HepG2 (cell line): ENCODE measurements around the gene FNDC3A. TPM values are rescaled to one million over a fixed set of nuclear protein-coding genes. Genes with fewer than 3 reads are reported as not detected.

ENCODE experiments used
- ARID4A ChIP-seq: sonication (generic); formaldehyde crosslinking; IDR thresholded peaks from 2 replicates; pipeline ENCODE4 v1.5.0; 2020; ENCODE audit warnings: mild to moderate bottlenecking, missing genetic modification reagents, borderline replicate concordance
- E2F2 ChIP-seq: sonication (generic); formaldehyde crosslinking; IDR thresholded peaks from 2 replicates; pipeline ENCODE4 v1.4.0; 2020; ENCODE audit warnings: missing genetic modification reagents, borderline replicate concordance
- ETS1 ChIP-seq: sonication (generic); formaldehyde crosslinking; IDR thresholded peaks from 2 replicates; pipeline ENCODE4 v1.4.0; 2020; ENCODE audit warnings: missing genetic modification reagents
- FOXJ3 ChIP-seq: sonication (generic); formaldehyde crosslinking; IDR thresholded peaks from 2 replicates; pipeline ENCODE4 v1.4.0; 2020; ENCODE audit warnings: missing genetic modification reagents, mild to moderate bottlenecking, borderline replicate concordance
- GATAD2A ChIP-seq: IDR thresholded peaks from 2 replicates; pipeline ENCODE4 v1.6.1; 2016
- HIVEP1 ChIP-seq: sonication (generic); formaldehyde crosslinking; IDR thresholded peaks from 2 replicates; pipeline ENCODE4 v1.4.0; 2020; ENCODE audit warnings: mild to moderate bottlenecking, missing genetic modification reagents
- HNRNPL ChIP-seq: fragments of 200-400 bp; formaldehyde crosslinking; IDR thresholded peaks from 2 replicates; pipeline ENCODE4 v1.6.1; 2017; ENCODE audit warnings: mild to moderate bottlenecking, low read depth, low read length
- KDM5B ChIP-seq: sonication (generic); formaldehyde crosslinking; IDR thresholded peaks from 2 replicates; pipeline ENCODE4 v1.4.0; 2020; ENCODE audit warnings: missing genetic modification reagents, mild to moderate bottlenecking, borderline replicate concordance
- MEIS1 ChIP-seq: sonication (generic); formaldehyde crosslinking; IDR thresholded peaks from 2 replicates; pipeline ENCODE4 v1.9.0; 2021; ENCODE audit warnings: mild to moderate bottlenecking, missing genetic modification reagents, moderate library complexity, borderline replicate concordance
- RXRB ChIP-seq: IDR thresholded peaks from 2 replicates; pipeline ENCODE4 v1.6.1; 2016; ENCODE audit warnings: borderline replicate concordance, missing genetic modification reagents, missing compliant biosample characterization
- SP5 ChIP-seq: IDR thresholded peaks from 2 replicates; pipeline ENCODE4 v1.6.1; 2016; ENCODE audit warnings: low read depth, borderline replicate concordance
- STAG1 ChIP-seq: sonication (generic); formaldehyde crosslinking; IDR thresholded peaks from 2 replicates; pipeline ENCODE4 v1.4.0; 2020; ENCODE audit warnings: missing genetic modification reagents
- TBX2 ChIP-seq: sonication (generic); formaldehyde crosslinking; IDR thresholded peaks from 2 replicates; pipeline ENCODE4 v1.5.0; 2020; ENCODE audit warnings: missing genetic modification reagents, mild to moderate bottlenecking, borderline replicate concordance
- TGIF2 ChIP-seq: IDR thresholded peaks from 2 replicates; pipeline ENCODE4 v1.6.1; 2016; ENCODE audit warnings: control low read depth, missing compliant biosample characterization
- THAP11 ChIP-seq: IDR thresholded peaks from 2 replicates; pipeline ENCODE4 v1.6.1; 2016; ENCODE audit warnings: missing biosample characterization, missing genetic modification reagents
- ZFY ChIP-seq: sonication (generic); formaldehyde crosslinking; IDR thresholded peaks from 2 replicates; pipeline ENCODE4 v1.4.0; 2020; ENCODE audit warnings: missing genetic modification reagents
- ZNF10 ChIP-seq: sonication (generic); formaldehyde crosslinking; IDR thresholded peaks from 2 replicates; pipeline ENCODE4 v1.4.0; 2020; ENCODE audit warnings: mild to moderate bottlenecking, low read depth, missing genetic modification reagents, borderline replicate concordance
- ZNF501 ChIP-seq: sonication (generic); formaldehyde crosslinking; IDR thresholded peaks from 2 replicates; pipeline ENCODE4 v1.5.1; 2020; ENCODE audit warnings: mild to moderate bottlenecking, moderate library complexity, missing genetic modification reagents
- ZNF547 ChIP-seq: sonication (generic); formaldehyde crosslinking; IDR thresholded peaks from 2 replicates; pipeline ENCODE4 v1.5.1; 2020; ENCODE audit warnings: mild to moderate bottlenecking, missing genetic modification reagents
- ZNF709 ChIP-seq: sonication (generic); formaldehyde crosslinking; IDR thresholded peaks from 2 replicates; pipeline ENCODE4 v1.5.0; 2020; ENCODE audit warnings: mild to moderate bottlenecking, missing genetic modification reagents
- ZNF788 ChIP-seq: sonication (generic); formaldehyde crosslinking; IDR thresholded peaks from 2 replicates; pipeline ENCODE4 v1.5.0; 2020; ENCODE audit warnings: mild to moderate bottlenecking, missing genetic modification reagents, borderline replicate concordance
- ZNF878 ChIP-seq: sonication (generic); formaldehyde crosslinking; IDR thresholded peaks from 2 replicates; pipeline ENCODE4 v1.8.1; 2023; ENCODE audit warnings: mild to moderate bottlenecking, missing genetic modification reagents, moderate library complexity
- polyA plus RNA-seq, 8 experiments: library from polyadenylated mRNA; depleted of rRNA in 3 of 8; stranded (reverse) in 7 of 8; unstranded in 1 of 8; fragments of >200 nt; fragmentation: Illumina TruSeq in 4 of 8; extraction: Trizol in 4 of 8; gene quantifications; 2 replicates each; pipeline versions ENCODE4 v1.2.1 to v1.2.3, GENCODE V29; 2011 to 2016; ENCODE audit warnings: low read depth in 4 of 8, missing spikeins in 1 of 8, mixed read lengths in 1 of 8; ENCODE audit not compliant: insufficient read depth in 1 of 8
- total RNA-seq, 5 experiments: library from RNA; depleted of rRNA; stranded (reverse); fragments of >200 nt; fragmentation: Illumina TruSeq; extraction: Trizol; gene quantifications; 2 replicates each; pipeline ENCODE4 v1.2.3, GENCODE V29; 2016; ENCODE audit warnings: low read depth in 1 of 5

The FNDC3A gene
- total and polyA plus RNA-seq, 2 of the 13 experiments (the other 11 are each of a cell fraction or from before 2014, with no cell fraction given) = 36.7 to 39.3 TPM

GRCh38 chr13:49214917-49215376 is 239.2 kb downstream of the FNDC3A start (continued):
- TF ChIP-seq ETS1 (CRISPR knock-in tag) (no peak), ZNF547 (CRISPR knock-in tag) (peak; percentile 71; the same call in 1 of the 2 replicates), ZNF501 (0 out of 2 replicates have a peak, but pooled peaks have one; percentile 39), GATAD2A (CRISPR knock-in tag) (peak; percentile 73), ZNF10 (no peak), TGIF2 (peak; percentile 47; the same call in 1 of the 2 replicates), E2F2 (no peak), ZNF878 (CRISPR knock-in tag) (0 out of 2 replicates have a peak, but pooled peaks have one; percentile 17), ZFY (CRISPR knock-in tag) (peak; percentile 48; the same call in 1 of the 2 replicates), KDM5B (CRISPR knock-in tag) (peak; percentile 73), HIVEP1 (CRISPR knock-in tag) (peak; percentile 52; the same call in 1 of the 2 replicates), ARID4A (CRISPR knock-in tag) (peak; percentile 52; the same call in 1 of the 2 replicates), HNRNPL (peak; percentile 90), RXRB (CRISPR knock-in tag) (peak; percentile 41; the same call in 1 of the 2 replicates), THAP11 (CRISPR knock-in tag) (peak; percentile 44; the same call in 1 of the 2 replicates), ZNF709 (CRISPR knock-in tag) (0 out of 2 replicates have a peak, but pooled peaks have one; percentile 23), FOXJ3 (CRISPR knock-in tag) (peak; percentile 36; the same call in 1 of the 2 replicates), SP5 (CRISPR knock-in tag) (0 out of 2 replicates have a peak, but pooled peaks have one; percentile 20), MEIS1 (CRISPR knock-in tag) (peak; percentile 76; the same call in 1 of the 2 replicates), TBX2 (peak; percentile 51; the same call in 1 of the 2 replicates), ZNF788 (CRISPR knock-in tag) (peak; percentile 70; the same call in 1 of the 2 replicates), STAG1 (CRISPR knock-in tag) (0 out of 2 replicates have a peak, but pooled peaks have one; percentile 11)
